GM19324 (cell line): Measurements from ENCODE around the gene STAC.
A peak's percentile ranks its signal among the peaks of the same experiment; 100 is the strongest.

Source experiments
- ATAC-seq: cut with Tn5 transposase; IDR thresholded peaks from one replicate; pipeline ENCODE4 v1.9.1; 2021; ENCODE audit warnings: mild to moderate bottlenecking, moderate library complexity; ENCODE audit not compliant: unreplicated experiment, low FRiP score

STAC gene, protein sequence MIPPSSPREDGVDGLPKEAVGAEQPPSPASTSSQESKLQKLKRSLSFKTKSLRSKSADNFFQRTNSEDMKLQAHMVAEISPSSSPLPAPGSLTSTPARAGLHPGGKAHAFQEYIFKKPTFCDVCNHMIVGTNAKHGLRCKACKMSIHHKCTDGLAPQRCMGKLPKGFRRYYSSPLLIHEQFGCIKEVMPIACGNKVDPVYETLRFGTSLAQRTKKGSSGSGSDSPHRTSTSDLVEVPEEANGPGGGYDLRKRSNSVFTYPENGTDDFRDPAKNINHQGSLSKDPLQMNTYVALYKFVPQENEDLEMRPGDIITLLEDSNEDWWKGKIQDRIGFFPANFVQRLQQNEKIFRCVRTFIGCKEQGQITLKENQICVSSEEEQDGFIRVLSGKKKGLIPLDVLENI

DNA sequence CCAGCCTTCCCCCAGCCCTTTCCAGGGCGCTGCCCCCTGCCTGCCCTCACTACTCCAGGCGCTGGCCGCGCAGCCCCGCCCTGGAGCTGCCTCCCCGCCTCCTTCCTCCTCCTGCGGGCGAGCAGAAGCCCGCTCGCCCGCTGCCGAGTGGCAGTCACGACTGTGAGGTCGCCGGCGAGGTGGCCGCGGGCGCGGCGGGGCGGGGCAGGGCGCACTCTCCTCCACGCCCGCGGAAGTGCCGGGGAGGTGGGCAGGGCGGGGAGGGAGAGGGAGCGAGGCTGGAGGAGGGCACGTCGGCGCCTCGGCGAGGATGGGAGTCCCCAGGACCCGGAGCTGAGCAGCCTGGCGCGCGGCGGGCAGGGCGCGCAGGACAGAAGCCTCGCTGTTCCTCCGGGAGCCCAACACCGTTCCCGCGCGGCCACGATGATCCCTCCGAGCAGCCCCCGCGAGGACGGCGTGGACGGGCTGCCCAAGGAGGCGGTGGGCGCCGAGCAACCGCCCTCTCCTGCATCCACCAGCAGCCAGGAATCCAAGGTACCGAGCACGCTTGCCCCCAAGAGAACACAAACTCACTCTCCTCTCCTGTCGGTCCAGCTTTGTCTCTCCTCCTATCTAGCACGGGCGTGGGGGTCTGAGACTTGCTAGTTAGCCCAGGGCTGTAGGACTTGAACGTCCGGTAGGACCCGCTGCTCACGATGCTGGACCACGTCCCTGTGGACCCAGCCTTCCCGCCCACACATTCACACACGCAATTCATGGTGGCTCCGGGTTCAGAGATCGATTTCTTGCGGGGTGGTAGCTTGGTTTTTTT is at the start of gene STAC:
Gene STAC, plus strand, starts transcription at position 284 of the 811 bp plus-strand sequence. Its CDS starts 140 bp downstream, at position 424.
- peak; percentile 53 for ATAC-seq

DNA sequence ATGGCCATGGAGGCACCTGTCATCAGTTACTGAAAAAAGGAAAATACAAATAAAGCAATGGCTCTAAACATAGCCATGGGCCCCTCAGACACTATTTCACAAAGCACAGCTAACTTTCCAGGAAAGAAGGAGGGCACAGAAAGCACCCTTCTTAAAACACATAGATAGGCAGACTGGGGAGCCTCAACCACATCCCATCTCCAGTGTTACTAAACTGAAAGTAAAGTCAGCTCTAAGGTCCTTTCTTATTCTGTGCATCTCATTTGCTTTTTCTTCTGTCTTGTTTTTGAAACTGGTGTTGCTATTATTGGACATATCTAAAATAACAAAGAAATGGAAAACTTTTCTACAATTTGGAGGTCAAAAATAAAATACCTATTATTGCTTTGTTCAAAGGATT is 48.2 kb upstream of the STAC start:
- ATAC-seq = no peak

- ATAC-seq = no peak
These were observed 18.1 kb upstream of the STAC start for GRCh38 chr3:36362216-36362615.

DNA sequence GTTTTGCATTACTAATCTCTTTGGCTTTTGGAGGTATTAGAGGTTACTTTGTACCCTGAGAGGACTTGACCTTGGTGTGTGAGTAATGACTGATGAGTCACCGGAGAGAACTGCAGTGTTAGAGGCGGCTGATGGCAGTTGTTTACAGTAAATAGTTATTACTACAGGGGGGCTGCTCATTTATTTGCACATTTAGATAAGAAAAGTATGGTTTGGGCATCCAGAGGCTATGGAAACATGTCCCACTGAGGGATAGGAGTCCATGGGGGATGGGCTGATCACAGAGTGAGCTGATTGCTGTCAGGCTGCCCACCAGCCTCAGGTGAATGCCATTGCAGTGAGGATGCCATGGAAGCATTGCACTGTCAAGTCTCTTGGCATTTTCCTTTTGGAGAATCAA is 17.3 kb upstream of the STAC start:
- no peak for ATAC-seq

- no peak for ATAC-seq
These were observed 16.0 kb upstream of the STAC start for GRCh38 chr3:36364260-36364659.

DNA sequence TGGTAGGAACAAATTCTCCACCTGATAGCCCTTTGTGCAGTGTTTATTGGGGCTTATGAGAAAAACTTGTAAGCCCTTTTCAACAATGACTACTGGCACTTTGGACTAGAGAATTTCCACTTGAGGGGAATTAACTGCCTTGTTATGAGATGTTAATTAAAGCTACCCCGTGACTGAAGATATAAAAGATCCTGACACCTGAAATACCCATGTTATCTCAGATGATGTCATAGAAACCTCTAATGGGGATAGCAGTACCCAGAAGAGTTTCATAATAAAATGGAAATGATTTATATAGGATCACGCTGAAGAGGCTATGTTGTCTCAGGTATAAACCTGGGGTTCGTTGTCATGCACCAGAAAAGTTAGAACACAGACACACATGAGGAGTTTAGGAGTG is 14.5 kb upstream of the STAC start:
- ATAC-seq = no peak

DNA sequence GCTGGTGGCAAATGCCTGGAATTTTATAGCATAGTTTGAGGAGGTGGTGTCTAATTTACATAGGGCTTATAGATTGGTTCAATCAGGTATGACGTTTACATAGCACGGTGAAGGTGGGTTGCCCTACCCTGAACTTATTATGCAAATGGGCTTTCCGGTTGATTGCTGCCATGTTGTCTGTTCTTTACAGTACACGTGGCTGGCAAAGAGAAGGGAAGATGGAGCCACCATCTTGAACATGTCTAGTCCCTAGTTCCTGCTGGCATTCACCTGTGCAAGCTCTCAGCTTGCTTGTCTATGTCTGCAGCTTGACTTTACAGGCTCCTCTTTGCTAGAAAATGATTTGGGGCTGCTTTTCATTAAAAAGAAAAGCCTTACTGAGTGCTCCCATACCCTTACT is 14.0 kb upstream of the STAC start:
- no peak for ATAC-seq

DNA sequence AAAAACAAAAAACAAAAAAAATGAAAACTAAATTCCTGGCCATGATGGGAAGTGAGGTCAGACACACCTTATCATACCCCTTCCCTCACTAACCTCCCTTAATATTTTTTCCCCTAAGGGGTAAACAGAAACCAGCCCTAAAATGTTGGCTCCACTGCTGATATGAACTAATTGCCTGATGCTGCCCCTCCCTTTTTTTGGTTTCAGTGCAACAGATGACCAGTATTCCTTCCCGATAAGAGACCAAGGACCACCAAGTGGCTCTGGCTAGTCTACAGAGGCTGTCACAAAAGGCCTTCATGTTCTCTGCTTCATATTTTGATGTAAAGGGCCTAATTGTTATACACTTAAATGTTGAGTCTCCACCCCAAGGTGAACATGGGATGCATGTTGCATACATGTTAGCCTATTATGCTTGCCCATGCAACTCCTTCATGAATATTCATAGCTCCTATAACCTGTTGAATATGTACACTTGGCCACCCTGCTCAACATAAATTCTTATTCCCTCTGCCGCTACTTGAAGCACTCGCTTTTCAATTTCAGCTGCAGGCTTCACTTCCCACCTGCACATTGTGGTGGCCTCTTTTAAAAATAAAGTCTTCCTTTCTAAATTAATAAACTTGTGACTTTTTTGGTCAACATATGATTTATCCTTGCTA is 12.3 kb upstream of the STAC start:
- ATAC-seq = no peak

DNA sequence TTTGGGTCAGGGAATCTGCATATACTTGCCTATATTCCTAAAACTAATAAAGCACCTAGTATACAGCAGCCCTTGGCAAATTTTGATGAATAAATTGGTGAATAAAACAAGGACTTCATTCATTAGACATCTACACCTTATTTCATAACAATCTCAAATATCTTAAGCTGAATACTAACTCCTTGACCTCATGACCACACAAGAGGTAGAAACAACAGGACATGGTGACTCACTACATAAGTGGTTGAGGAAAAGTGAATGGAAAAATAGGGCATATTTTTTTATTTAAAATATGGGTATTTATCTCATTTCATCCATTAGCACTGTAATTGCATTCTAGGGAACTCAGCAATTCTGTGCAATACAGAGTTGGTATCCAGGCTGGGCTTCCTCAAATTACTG is 7.8 kb upstream of the STAC start:
- no peak for ATAC-seq

DNA sequence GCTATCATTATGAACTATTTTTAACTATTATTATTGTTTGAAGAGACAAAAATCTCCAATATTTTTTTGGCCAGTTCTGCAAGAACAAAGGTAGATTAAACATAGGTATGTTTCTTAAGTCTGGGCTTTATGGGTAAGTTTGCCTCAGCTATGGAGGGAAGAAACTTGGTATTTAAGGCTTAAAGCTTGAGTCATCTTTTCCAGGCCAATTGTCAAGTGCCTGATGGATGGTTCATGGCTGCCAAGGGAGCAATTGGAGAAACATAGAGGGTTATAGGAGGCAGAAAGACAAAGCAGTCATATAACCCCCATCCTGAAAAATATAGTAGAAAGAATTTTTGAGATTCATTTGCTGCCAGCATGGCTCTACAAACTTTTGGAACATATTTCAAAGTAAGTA is 7.2 kb upstream of the STAC start:
- no peak for ATAC-seq

DNA sequence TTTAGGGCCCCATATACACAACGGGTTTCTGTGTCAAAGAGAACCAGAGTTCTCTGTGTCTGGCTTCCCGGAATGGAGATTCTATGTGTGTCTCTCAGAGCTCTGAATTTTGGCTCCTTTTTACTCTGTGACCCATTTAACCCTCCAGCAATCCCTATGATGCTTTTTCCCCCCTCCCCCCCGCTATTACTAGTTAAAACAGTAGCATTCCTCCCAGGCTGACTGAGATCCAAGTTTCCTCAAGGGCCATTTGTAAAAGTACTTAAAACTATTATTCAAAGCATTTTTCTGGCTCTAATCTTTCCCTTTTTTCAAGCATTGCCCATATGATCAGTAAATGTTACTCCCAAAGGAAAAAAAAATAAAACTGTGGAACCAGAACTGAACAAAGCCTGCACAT is 6.6 kb upstream of the STAC start:
- ATAC-seq = no peak

DNA sequence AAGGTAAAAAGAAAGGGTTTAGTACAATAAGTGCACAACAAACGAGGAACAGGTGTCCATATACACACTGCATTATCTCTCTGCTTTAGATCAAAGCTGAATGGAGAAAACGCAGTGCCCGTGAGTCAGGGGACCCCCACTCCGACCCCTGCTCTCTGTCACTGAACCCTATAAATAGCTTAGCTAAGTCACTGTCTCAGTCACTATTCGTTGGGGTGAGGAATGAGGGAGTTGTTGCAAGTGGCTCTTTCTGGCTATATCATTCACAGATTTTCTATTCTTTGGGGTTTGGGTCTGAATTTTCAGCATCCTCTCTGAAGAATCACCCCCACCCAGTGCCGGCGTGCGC is 458 bp upstream of the STAC start:
- ATAC-seq = no peak

DNA sequence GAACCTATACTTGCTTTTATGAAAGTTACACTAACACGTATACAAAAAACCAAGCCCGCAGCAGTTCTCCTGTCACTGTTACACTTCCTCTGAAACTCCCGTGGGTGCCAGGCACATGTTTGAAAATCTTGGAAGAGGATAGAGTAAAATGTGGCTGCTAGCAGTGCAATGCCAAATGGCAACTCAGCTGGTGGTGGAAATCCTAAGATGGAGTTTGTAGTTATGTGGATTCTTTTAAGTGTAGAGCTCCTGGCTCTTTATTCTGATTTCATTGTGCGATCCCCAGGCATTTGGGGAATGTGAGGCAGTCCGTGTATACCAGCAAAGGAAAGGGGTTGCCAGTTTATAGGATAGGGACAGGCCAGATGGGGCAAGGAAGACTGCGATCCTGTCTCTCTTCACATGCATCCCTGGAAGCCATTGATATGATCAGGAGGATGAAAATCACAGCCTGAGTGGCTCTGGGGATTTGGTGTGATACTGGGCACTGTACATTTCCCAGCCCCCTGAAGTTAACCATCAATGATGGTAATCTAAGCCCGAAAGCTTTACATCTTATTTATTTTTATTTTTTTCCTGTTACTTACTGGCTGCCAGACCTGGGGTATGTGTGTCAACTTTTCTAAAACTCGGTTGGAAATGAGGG is 1.1 kb downstream of the STAC start:
- ATAC-seq = no peak

DNA sequence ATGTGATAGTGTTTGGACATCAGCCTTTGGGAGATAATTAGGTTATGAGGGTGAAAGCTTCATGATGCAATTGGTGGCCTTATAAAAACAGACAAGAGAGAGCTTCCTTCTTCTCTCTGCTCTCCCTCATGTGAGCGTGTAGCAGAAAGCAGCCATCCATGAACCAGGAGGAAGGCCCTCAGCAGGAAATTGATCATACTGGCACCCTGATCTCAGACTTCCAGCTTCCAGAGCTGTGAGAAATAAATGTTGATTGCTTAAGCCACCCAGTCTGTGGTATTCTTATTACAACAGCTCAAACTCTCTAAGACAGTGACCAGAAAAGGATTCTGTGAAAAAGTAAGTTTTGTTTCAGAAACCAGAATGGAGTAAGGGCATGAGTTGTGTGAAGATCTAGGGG is 13.3 kb downstream of the STAC start:
- ATAC-seq = no peak

GRCh38 chr3:36394176-36394575 is 13.9 kb downstream of the STAC start:
- no peak for ATAC-seq

GRCh38 chr3:36397841-36398240 is 17.5 kb downstream of the STAC start:
- no peak for ATAC-seq

DNA sequence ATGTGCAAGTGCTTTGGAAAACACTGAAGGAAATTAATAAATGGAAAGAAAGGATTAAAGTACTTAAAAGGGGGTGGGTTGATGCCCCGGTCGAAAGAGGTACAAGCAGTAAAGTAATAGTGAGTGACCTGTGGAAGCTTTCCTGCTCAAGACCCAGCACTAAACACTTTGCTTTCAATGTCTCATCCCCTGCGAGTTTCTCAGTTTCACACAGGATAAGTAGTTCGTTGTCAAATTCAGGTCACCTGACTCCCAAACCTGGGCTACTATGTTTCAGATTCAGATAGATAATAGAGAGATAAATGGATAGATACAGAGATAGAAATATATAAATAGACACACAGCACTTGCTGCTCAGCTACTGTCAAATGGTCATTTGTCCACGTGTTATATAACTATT is 19.6 kb downstream of the STAC start:
- no peak for ATAC-seq

DNA sequence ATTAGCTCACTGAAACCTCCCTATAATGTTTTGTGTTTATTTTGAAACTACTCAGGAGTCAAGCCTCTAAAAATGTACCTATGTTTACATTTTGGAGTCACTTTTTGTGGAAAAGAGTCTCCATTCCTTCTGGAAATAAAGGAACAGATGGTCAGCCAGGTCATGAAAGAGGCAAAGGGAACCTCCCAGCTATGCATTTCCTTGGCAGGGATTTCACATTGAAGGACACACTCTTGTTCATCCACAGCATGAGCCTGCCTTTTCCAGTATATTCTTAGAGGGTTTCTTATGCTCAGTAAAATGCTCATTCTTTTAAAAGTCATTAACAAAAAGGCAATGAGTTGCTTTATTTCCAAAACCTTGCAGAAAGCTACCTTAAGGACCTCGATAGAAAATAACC is 20.8 kb downstream of the STAC start:
- no peak for ATAC-seq

GRCh38 chr3:36403661-36404060 is 23.4 kb downstream of the STAC start:
- ATAC-seq = no peak

DNA sequence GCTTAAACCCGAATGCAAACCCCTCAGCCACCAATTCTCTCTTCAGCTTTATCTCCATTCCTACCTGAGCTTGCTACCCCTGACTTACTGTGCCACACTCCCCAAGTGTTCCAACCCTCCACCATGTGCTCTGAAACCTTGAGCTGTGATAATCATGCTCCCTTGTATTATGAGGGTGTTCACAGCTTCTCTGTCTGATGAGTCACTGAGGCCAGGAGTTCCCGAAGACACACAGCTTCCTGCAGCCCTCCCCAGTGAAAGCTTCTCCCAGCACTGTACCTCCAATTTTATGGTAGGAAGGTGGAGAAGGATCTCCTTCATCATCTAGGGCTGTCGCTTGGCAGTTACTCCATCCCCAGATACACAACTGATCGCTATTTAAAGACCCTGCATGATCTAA is 24.9 kb downstream of the STAC start:
- ATAC-seq = no peak

DNA sequence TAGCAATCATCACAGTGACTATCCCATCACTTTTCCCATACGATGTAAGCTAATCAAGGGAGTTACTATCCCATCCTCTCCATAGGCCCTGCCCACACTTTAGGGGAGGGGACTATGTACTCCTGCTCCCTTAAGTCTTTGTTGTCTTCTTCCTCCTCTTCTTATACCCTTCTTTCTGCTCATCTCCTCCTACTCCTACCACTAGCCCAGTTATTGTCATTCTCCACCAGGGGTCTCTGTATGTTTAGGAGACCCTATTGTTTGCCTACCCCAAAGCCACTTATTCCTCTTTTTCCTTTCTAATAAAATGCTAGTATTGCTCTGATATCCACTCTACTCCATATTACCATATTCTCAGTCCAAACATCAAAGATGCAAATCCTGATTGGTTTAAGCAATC is 27.8 kb downstream of the STAC start:
- ATAC-seq = no peak
